ENCODE data around the gene ABCC8.

Gene ABCC8

DNA sequence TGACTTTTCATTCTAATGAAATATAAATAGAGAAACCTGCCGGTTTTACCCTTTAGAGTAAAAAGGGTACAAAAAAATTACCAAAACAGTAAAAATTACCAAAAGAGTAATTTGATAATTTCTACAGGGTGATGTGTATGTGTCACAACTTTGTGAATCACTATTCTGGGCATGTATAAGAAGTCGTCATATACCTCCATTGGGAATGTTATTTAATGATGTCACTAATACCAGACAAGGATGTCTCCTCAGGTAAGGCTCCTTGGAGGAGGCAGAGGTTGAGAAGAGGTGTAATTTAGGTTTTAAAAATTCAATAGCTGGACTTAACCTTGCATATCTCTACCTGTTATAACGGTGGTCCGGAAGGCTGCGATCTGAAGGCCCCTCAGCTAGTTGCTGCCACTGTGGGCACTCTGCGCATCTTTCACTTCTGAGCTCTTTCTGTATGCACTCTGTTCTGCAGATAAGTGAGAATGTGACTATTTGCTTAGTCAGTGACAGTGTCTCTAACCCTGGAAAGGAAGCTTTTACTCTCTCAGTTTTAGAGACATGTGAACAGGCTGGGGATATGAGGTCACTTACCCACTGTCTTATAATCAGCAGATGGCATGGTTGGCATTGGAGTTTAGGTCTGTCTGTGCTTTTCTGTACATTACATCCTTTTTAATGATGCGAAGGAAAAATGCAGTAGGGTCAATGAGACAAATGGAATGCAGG lies 126.0 kb downstream of the ABCC8 start:
- ATAC-seq, result no peak
- no peak for TF ChIP-seq RARB (CRISPR knock-in tag; IDR thresholded peaks at IDR 0.05)
- TF ChIP-seq ZNF70 (CRISPR knock-in tag; IDR thresholded peaks at IDR 0.05), result no peak
- no peak for TF ChIP-seq ZNF8 (CRISPR knock-in tag; IDR thresholded peaks at IDR 0.05)
- no peak for TF ChIP-seq ISL1 (CRISPR knock-in tag; IDR thresholded peaks at IDR 0.05)
- no peak for TF ChIP-seq GLIS3 (CRISPR knock-in tag; IDR thresholded peaks at IDR 0.05)
- TF ChIP-seq CSDC2 (CRISPR knock-in tag; IDR thresholded peaks at IDR 0.05), result no peak
- TF ChIP-seq, protein P1, sequence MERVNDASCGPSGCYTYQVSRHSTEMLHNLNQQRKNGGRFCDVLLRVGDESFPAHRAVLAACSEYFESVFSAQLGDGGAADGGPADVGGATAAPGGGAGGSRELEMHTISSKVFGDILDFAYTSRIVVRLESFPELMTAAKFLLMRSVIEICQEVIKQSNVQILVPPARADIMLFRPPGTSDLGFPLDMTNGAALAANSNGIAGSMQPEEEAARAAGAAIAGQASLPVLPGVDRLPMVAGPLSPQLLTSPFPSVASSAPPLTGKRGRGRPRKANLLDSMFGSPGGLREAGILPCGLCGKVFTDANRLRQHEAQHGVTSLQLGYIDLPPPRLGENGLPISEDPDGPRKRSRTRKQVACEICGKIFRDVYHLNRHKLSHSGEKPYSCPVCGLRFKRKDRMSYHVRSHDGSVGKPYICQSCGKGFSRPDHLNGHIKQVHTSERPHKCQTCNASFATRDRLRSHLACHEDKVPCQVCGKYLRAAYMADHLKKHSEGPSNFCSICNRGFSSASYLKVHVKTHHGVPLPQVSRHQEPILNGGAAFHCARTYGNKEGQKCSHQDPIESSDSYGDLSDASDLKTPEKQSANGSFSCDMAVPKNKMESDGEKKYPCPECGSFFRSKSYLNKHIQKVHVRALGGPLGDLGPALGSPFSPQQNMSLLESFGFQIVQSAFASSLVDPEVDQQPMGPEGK (CRISPR knock-in tag; IDR thresholded peaks at IDR 0.05; ENCODE audit: borderline replicate concordance), result no peak
- no peak for TF ChIP-seq PPARA (CRISPR knock-in tag; IDR thresholded peaks at IDR 0.05; ENCODE audit: borderline replicate concordance)
- TF ChIP-seq ZC3H10 (CRISPR knock-in tag; IDR thresholded peaks at IDR 0.05), result no peak
- TF ChIP-seq, protein P2, sequence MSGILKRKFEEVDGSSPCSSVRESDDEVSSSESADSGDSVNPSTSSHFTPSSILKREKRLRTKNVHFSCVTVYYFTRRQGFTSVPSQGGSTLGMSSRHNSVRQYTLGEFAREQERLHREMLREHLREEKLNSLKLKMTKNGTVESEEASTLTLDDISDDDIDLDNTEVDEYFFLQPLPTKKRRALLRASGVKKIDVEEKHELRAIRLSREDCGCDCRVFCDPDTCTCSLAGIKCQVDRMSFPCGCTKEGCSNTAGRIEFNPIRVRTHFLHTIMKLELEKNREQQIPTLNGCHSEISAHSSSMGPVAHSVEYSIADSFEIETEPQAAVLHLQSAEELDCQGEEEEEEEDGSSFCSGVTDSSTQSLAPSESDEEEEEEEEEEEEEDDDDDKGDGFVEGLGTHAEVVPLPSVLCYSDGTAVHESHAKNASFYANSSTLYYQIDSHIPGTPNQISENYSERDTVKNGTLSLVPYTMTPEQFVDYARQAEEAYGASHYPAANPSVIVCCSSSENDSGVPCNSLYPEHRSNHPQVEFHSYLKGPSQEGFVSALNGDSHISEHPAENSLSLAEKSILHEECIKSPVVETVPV (CRISPR knock-in tag; IDR thresholded peaks at IDR 0.05), result no peak
- TF ChIP-seq TCF4 (CRISPR knock-in tag; IDR thresholded peaks at IDR 0.05; ENCODE audit: borderline replicate concordance), result no peak
- no peak for TF ChIP-seq ARNTL (CRISPR knock-in tag; IDR thresholded peaks at IDR 0.05; ENCODE audit: borderline replicate concordance, low read depth)
- TF ChIP-seq ZFP30 (CRISPR knock-in tag; IDR thresholded peaks at IDR 0.05), result no peak
- TF ChIP-seq, protein P3, sequence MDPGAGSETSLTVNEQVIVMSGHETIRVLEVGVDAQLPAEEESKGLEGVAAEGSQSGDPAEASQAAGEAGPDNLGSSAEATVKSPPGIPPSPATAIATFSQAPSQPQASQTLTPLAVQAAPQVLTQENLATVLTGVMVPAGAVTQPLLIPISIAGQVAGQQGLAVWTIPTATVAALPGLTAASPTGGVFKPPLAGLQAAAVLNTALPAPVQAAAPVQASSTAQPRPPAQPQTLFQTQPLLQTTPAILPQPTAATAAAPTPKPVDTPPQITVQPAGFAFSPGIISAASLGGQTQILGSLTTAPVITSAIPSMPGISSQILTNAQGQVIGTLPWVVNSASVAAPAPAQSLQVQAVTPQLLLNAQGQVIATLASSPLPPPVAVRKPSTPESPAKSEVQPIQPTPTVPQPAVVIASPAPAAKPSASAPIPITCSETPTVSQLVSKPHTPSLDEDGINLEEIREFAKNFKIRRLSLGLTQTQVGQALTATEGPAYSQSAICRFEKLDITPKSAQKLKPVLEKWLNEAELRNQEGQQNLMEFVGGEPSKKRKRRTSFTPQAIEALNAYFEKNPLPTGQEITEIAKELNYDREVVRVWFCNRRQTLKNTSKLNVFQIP (CRISPR knock-in tag; IDR thresholded peaks at IDR 0.05; ENCODE audit: borderline replicate concordance, low read depth), result no peak
- TF ChIP-seq, protein P4, sequence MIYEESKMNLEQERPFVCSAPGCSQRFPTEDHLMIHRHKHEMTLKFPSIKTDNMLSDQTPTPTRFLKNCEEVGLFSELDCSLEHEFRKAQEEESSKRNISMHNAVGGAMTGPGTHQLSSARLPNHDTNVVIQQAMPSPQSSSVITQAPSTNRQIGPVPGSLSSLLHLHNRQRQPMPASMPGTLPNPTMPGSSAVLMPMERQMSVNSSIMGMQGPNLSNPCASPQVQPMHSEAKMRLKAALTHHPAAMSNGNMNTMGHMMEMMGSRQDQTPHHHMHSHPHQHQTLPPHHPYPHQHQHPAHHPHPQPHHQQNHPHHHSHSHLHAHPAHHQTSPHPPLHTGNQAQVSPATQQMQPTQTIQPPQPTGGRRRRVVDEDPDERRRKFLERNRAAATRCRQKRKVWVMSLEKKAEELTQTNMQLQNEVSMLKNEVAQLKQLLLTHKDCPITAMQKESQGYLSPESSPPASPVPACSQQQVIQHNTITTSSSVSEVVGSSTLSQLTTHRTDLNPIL (CRISPR knock-in tag; IDR thresholded peaks at IDR 0.05; ENCODE audit: low read depth), result no peak
- TF ChIP-seq ZNF565 (CRISPR knock-in tag; conservative IDR thresholded peaks at IDR 0.05; ENCODE audit: low read depth), result no peak

DNA sequence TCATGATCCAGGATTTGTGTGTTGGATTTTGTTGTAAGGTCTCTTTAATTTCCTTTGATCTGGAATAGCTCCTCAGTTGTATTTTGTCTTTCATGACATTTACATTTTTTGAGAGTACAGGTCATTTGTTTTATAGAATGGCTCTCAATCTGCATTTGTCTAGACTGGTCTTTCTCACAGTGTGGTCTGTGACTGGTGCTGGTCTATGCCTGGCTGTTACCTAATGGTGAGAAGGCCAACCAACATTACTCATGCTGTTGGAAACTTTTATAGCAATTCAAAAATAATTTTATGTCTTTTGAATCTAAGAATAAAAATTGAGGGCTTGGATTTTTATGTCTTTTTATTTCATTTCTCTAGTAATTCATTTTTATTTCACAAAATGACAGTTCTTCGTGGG lies 129.0 kb downstream of the ABCC8 start:
- ATAC-seq, result no peak
- TF ChIP-seq TCF4 (CRISPR knock-in tag; IDR thresholded peaks at IDR 0.05; ENCODE audit: borderline replicate concordance), result no peak
- no peak for TF ChIP-seq GLIS3 (CRISPR knock-in tag; IDR thresholded peaks at IDR 0.05)
- no peak for TF ChIP-seq ARNTL (CRISPR knock-in tag; IDR thresholded peaks at IDR 0.05; ENCODE audit: borderline replicate concordance, low read depth)
- TF ChIP-seq, protein P1 (CRISPR knock-in tag; IDR thresholded peaks at IDR 0.05; ENCODE audit: borderline replicate concordance), result no peak
- TF ChIP-seq PPARA (CRISPR knock-in tag; IDR thresholded peaks at IDR 0.05; ENCODE audit: borderline replicate concordance), result no peak
- TF ChIP-seq, protein P4 (CRISPR knock-in tag; IDR thresholded peaks at IDR 0.05; ENCODE audit: low read depth), result no peak

DNA sequence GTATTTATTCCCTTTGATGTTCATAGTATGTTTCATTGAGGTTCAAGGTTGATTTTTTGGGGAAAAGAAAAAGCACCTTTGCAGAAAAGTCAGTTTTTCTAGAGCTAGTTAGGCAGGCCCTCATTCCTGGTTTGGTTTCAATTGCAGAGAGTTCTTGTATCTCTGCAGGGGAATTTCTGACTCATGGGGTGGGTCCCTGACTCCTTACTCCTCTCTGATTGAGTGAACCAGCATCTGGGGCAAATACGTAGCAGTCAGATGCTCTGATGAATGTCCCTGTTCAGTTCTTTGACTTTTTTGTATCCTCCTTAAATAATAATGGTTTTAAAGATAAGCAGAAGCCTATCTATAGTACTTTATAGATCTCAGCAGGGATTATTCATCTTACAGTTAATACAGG lies 132.7 kb downstream of the ABCC8 start:
- no peak for TF ChIP-seq ARNTL (CRISPR knock-in tag; IDR thresholded peaks at IDR 0.05; ENCODE audit: borderline replicate concordance, low read depth)
- TF ChIP-seq ESRRG (CRISPR knock-in tag; IDR thresholded peaks at IDR 0.05), result no peak
- TF ChIP-seq GLIS3 (CRISPR knock-in tag; IDR thresholded peaks at IDR 0.05), result no peak
- TF ChIP-seq TOX (CRISPR knock-in tag; IDR thresholded peaks at IDR 0.05; ENCODE audit: borderline replicate concordance), result no peak
- no peak for TF ChIP-seq ZFP3 (CRISPR knock-in tag; IDR thresholded peaks at IDR 0.05)
- no peak for TF ChIP-seq CSDC2 (CRISPR knock-in tag; IDR thresholded peaks at IDR 0.05)
- TF ChIP-seq ZNF8 (CRISPR knock-in tag; IDR thresholded peaks at IDR 0.05), result no peak
- no peak for TF ChIP-seq SNAI2 (CRISPR knock-in tag; IDR thresholded peaks at IDR 0.05)
- no peak for TF ChIP-seq TCF4 (CRISPR knock-in tag; IDR thresholded peaks at IDR 0.05; ENCODE audit: borderline replicate concordance)
- TF ChIP-seq ZNF70 (CRISPR knock-in tag; IDR thresholded peaks at IDR 0.05), result no peak
- no peak for TF ChIP-seq BACH2 (CRISPR knock-in tag; IDR thresholded peaks at IDR 0.05; ENCODE audit: borderline replicate concordance)
- peak; percentile 88 for ATAC-seq

All from SK-N-SH treated with all-trans-retinoic acid at 6 μM for 48 hours (cell line).